K562 (cell line): ENCODE results near the gene LAMA5. TPM values are rescaled to one million over a fixed set of nuclear protein-coding genes. Genes with fewer than 3 reads are reported as not detected.

Experiments used
- ATAC-seq: fragments of 200-7000 bp; cut with Tn5 transposase; 3 replicates; pipeline ENCODE4 v1.9.1; 2020; ENCODE audit warnings: moderate library complexity
- BruUV-seq: library from RNA; stranded (reverse); fragments of 400-500 nt; replicated peaks from 2 replicates; lab custom pipeline; 2021; lab: Mats Ljungman, UMichigan
- CTCF ChIA-PET: fragments of 300-600 bp; formaldehyde crosslinking; extraction: SDS; loops from one replicate; lab custom pipeline; 2021; ENCODE audit warnings: low intra/inter-chr PET ratio; lab: Yijun Ruan, JAX
- POLR2A ChIA-PET: fragments of 300-600, 350-650 bp; sonication (Branson Sonifier 250); formaldehyde crosslinking; extraction: SDS; loops from one replicate; lab custom pipeline; 2021; ENCODE audit warnings: antibody characterized with exemption, inconsistent platforms; lab: Yijun Ruan, JAX
- DNase-seq, 4 experiments: peaks; one replicate each; pipeline versions ENCODE4 v3.0.0 to v3.0.0-alpha.2; 2011 to 2018; ENCODE audit warnings: low spot score in 3 of 4, mixed read lengths in 3 of 4; ENCODE audit errors: extremely low read depth in 1 of 4
- FAIRE-seq: peaks from 2 replicates; lab custom pipeline; 2011; peaks lifted over from hg19 to GRCh38; lab: Jason Lieb, UNC
- H2AFZ ChIP-seq: 2 replicates; pipeline ENCODE4 v1.6.0; 2011; ENCODE audit warnings: low read depth, low read length, control low read depth, inconsistent platforms
- H3K27ac ChIP-seq: fragments of 200-600 bp; 3 replicates; pipeline ENCODE4 v1.8.0; 2011; ENCODE audit warnings: low read depth, mild to moderate bottlenecking, control low read depth, inconsistent platforms, low read length, moderate library complexity, mixed read lengths; ENCODE audit errors: extremely low read depth
- H3K27me3 ChIP-seq, 2 experiments: fragments of 300-600 bp in 1 of 2; 2 replicates in 1 of 2; 3 replicates in 1 of 2; pipeline versions ENCODE4 v1.6.0 to v1.8.0; 2011; ENCODE audit warnings: inconsistent platforms in 2 of 2, low read length in 2 of 2, mild to moderate bottlenecking in 1 of 2, mixed read lengths in 1 of 2, moderate library complexity in 1 of 2; ENCODE audit not compliant: control insufficient read depth in 2 of 2, insufficient read depth in 2 of 2
- H3K36me3 ChIP-seq: fragments of 300-600 bp; 3 replicates; pipeline ENCODE4 v1.8.0; 2011; ENCODE audit warnings: mild to moderate bottlenecking, low read length, inconsistent platforms; ENCODE audit not compliant: control insufficient read depth, insufficient read depth
- H3K4me1 ChIP-seq, 2 experiments: fragments of 200-600 bp in 1 of 2; replicated peaks in 1 of 2; 2 replicates in 1 of 2; 3 replicates in 1 of 2; pipeline versions ENCODE4 v1.5.1 to v1.8.0; 2011; ENCODE audit warnings: inconsistent platforms in 2 of 2, low read length in 2 of 2, mild to moderate bottlenecking in 1 of 2, mixed read lengths in 1 of 2, moderate library complexity in 1 of 2; ENCODE audit not compliant: control insufficient read depth in 2 of 2, insufficient read depth in 2 of 2
- H3K4me2 ChIP-seq: 2 replicates; pipeline ENCODE4 v1.6.1; 2011; ENCODE audit warnings: low read length, control low read depth, inconsistent platforms, mixed read lengths; ENCODE audit not compliant: insufficient read depth
- H3K4me3 ChIP-seq: fragments of 200-600 bp; sonication (generic), shearing (Covaris generic); 2 replicates; pipeline ENCODE4 v1.5.1; 2016; ENCODE audit warnings: control low read depth, inconsistent platforms
- H3K79me2 ChIP-seq: fragments of 200-600 bp; 3 replicates; pipeline ENCODE4 v1.8.0; 2011; ENCODE audit warnings: low read length, inconsistent platforms; ENCODE audit not compliant: control insufficient read depth, insufficient read depth
- H3K9ac ChIP-seq, 2 experiments: 2 replicates each; pipeline versions ENCODE4 v1.6.0 to v1.6.1; 2011; ENCODE audit warnings: low read depth in 2 of 2, low read length in 2 of 2, control low read depth in 1 of 2, inconsistent platforms in 1 of 2, mild to moderate bottlenecking in 1 of 2, mixed read lengths in 1 of 2; ENCODE audit not compliant: insufficient read depth in 1 of 2
- H3K9me1 ChIP-seq: one replicate; pipeline ENCODE4 v1.6.0; 2011; ENCODE audit warnings: inconsistent platforms, mild to moderate bottlenecking, low read length, moderate library complexity; ENCODE audit not compliant: control insufficient read depth, insufficient read depth
- H3K9me3 ChIP-seq: replicated peaks from 2 replicates; pipeline ENCODE4 v1.5.1; 2011; ENCODE audit warnings: low read depth, low read length, inconsistent platforms; ENCODE audit not compliant: control insufficient read depth, insufficient read depth
- H4K20me1 ChIP-seq: replicated peaks from 2 replicates; pipeline ENCODE4 v1.6.1; 2011; ENCODE audit warnings: low read length, inconsistent platforms, mixed read lengths; ENCODE audit not compliant: control insufficient read depth, insufficient read depth
- HDAC3 ChIP-seq: fragments of 450-650 bp; IDR thresholded peaks from 2 replicates; pipeline ENCODE4 v1.6.1; 2018; ENCODE audit warnings: borderline replicate concordance, mild to moderate bottlenecking, moderate library complexity; ENCODE audit not compliant: partially characterized antibody
- STAG1 ChIP-seq: sonication (generic); formaldehyde crosslinking; IDR thresholded peaks from 2 replicates; pipeline ENCODE4 v1.5.0; 2020; ENCODE audit warnings: missing genetic modification reagents, borderline replicate concordance
- U2AF2 ChIP-seq: fragments of 200-400 bp; formaldehyde crosslinking; optimal IDR thresholded peaks from 2 replicates; pipeline ENCODE3; 2017; ENCODE audit warnings: low read depth, mild to moderate bottlenecking, low read length
- whole genome bisulfite sequencing: fragments of 100-300 bp; shearing (Covaris generic); methylation state at CpG from one replicate; pipeline ENCODE4 v1.1.6; 2016; ENCODE audit warnings: low coverage, mixed read lengths; ENCODE audit not compliant: insufficient coverage; ENCODE audit errors: missing lambda C conversion rate; 5-methylcytosine and 5-hydroxymethylcytosine counted together
- in situ Hi-C: fragments of 300-500 bp; cut with MboI; formaldehyde crosslinking; loops from 4 replicates; pipeline ENCODE4 v1.15.0; 2018; ENCODE audit warnings: inconsistent platforms, mixed read lengths
- intact Hi-C: fragments of 100-400 bp; cut with micrococcal nuclease; formaldehyde crosslinking; loops from 2 replicates; pipeline ENCODE4 v1.14.2; 2022
- polyA plus RNA-seq, 8 experiments: library from polyadenylated mRNA; depleted of rRNA in 4 of 8; stranded (reverse) in 5 of 8; unstranded in 3 of 8; fragments of >200 nt; fragmentation: Nextera tagmentation in 2 of 8; fragmentation: Illumina TruSeq in 1 of 8; extraction: Ambion mirVana in 2 of 8; extraction: Trizol in 1 of 8; gene quantifications; 2 replicates each; pipeline versions ENCODE4 v1.2.1 to v1.2.3, GENCODE V29; 2011 to 2014; ENCODE audit warnings: inconsistent platforms in 1 of 8, missing spikeins in 1 of 8
- total RNA-seq, 7 experiments: library from RNA; depleted of rRNA in 6 of 7; stranded (reverse); fragments of >200 nt in 6 of 7; fragmentation: Illumina TruSeq in 2 of 7; extraction: Trizol in 2 of 7; gene quantifications; 2 replicates each; pipeline versions ENCODE4 v1.2.1 to v1.2.3, GENCODE V29; 2011 to 2021; ENCODE audit warnings: low replicate concordance in 1 of 7
- TF ChIP-seq, protein P1 (sequence below): sonication (generic); formaldehyde crosslinking; IDR thresholded peaks from 2 replicates; pipeline ENCODE4 v1.4.0; 2020; ENCODE audit warnings: mild to moderate bottlenecking, missing genetic modification reagents
- TF ChIP-seq, protein P2 (sequence below), 3 experiments: fragments of 200-800 bp in 1 of 3; fragments of 250-450 bp in 1 of 3; fragments of 450-650 bp in 1 of 3; sonication (Bioruptor Pico) in 1 of 3; sonication (Bioruptor generic) in 1 of 3; formaldehyde crosslinking in 1 of 3; IDR thresholded peaks; 2 replicates each; pipeline versions ENCODE4 v1.6.1 to v1.8.0; 2016 to 2022; ENCODE audit warnings: mild to moderate bottlenecking in 2 of 3, missing genetic modification characterization in 2 of 3, missing compliant biosample characterization in 1 of 3, moderate library complexity in 1 of 3

The LAMA5 gene
- total and polyA plus RNA-seq, 9 of the 15 experiments (the other 6 are each of a cell fraction or from before 2014, with no cell fraction given) = 0.31 to 101 (median 7.8) TPM

DNA sequence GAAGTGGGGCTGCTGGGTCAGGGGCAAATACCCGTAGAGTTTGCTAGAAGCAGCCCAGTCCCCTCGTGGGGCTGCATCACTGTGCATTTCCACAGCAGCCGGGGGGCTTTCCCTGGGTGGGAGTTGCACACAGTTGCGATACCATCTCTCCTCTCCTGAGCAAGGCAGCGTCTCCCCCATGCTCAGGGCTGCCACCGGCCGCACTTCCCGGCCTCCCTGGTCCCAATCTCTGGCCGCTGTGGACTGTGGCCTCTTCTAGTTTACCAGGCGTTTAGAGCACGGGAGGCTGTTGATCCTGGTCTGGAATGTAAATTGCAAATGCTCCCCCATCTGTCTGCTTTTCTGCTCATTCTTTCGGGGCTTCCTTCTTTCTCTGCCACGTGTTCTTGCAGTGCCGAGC, 97.7 kb downstream of the LAMA5 start:
- ATAC-seq (no peak), FAIRE-seq (no peak), DNase-seq (no peak)
- no peaks in the 10 kb centered on the region for H3K79me2 ChIP-seq
- 65% methylated on average over 13 of the region's 14 CpGs for WGBS
- no peak overlapping the region for H3K4me2 ChIP-seq
- no peak overlapping the region for H3K27ac ChIP-seq
- intact Hi-C loops (no loop called here), in situ Hi-C loops (no loop called here)
- TF ChIP-seq, protein P1, sequence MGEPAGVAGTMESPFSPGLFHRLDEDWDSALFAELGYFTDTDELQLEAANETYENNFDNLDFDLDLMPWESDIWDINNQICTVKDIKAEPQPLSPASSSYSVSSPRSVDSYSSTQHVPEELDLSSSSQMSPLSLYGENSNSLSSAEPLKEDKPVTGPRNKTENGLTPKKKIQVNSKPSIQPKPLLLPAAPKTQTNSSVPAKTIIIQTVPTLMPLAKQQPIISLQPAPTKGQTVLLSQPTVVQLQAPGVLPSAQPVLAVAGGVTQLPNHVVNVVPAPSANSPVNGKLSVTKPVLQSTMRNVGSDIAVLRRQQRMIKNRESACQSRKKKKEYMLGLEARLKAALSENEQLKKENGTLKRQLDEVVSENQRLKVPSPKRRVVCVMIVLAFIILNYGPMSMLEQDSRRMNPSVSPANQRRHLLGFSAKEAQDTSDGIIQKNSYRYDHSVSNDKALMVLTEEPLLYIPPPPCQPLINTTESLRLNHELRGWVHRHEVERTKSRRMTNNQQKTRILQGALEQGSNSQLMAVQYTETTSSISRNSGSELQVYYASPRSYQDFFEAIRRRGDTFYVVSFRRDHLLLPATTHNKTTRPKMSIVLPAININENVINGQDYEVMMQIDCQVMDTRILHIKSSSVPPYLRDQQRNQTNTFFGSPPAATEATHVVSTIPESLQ (CRISPR knock-in tag) = no peak
- TF ChIP-seq, protein P2, sequence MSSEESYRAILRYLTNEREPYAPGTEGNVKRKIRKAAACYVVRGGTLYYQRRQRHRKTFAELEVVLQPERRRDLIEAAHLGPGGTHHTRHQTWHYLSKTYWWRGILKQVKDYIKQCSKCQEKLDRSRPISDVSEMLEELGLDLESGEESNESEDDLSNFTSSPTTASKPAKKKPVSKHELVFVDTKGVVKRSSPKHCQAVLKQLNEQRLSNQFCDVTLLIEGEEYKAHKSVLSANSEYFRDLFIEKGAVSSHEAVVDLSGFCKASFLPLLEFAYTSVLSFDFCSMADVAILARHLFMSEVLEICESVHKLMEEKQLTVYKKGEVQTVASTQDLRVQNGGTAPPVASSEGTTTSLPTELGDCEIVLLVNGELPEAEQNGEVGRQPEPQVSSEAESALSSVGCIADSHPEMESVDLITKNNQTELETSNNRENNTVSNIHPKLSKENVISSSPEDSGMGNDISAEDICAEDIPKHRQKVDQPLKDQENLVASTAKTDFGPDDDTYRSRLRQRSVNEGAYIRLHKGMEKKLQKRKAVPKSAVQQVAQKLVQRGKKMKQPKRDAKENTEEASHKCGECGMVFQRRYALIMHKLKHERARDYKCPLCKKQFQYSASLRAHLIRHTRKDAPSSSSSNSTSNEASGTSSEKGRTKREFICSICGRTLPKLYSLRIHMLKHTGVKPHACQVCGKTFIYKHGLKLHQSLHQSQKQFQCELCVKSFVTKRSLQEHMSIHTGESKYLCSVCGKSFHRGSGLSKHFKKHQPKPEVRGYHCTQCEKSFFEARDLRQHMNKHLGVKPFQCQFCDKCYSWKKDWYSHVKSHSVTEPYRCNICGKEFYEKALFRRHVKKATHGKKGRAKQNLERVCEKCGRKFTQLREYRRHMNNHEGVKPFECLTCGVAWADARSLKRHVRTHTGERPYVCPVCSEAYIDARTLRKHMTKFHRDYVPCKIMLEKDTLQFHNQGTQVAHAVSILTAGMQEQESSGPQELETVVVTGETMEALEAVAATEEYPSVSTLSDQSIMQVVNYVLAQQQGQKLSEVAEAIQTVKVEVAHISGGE (CRISPR knock-in tag; IDR thresholded peaks at IDR 0.05) = no peak
- no peak for TF ChIP-seq HDAC3
- no peak for TF ChIP-seq STAG1 (CRISPR knock-in tag)
- TF ChIP-seq U2AF2 = no peak
- H3K9ac ChIP-seq = peak overlapping the region in 1 of 2 experiments; percentile 63; a peak in 2 of 4 replicates
- ChIA-PET CTCF (interaction anchor here (0.6 kb wide), 1 partner anchor 369 kb away, joined by 3 read pairs; no protein-coding TSS in a partner anchor), POLR2A (interaction anchor here (0.6 kb wide), 1 partner anchor 151 kb away, joined by 3 read pairs; no protein-coding TSS in a partner anchor)
- H3K9me3 ChIP-seq = no peaks in the 10 kb centered on the region
- peaks cover 4 to 14% of the 10 kb centered on the region in 2 experiments; a peak in 4 of 5 replicates for H3K4me1 ChIP-seq
- H3K4me3 ChIP-seq = no peak overlapping the region
- peaks cover 26% of the 10 kb centered on the region; the same call in 2 of the 3 replicates for H3K36me3 ChIP-seq
- H3K9me1 ChIP-seq = no peaks in the 10 kb centered on the region
- no peaks in the 10 kb centered on the region for H3K27me3 ChIP-seq
- no TSS peak for BruUV-seq
- no peak overlapping the region for H2AFZ ChIP-seq
- peaks cover 13% of the 10 kb centered on the region; the same call in 1 of the 2 replicates for H4K20me1 ChIP-seq
